ENCODE measurements around the gene DNM3. TPM values are rescaled to one million over a fixed set of nuclear protein-coding genes. Genes with fewer than 3 reads are reported as not detected.

The DNM3 gene
- total and polyA plus RNA-seq, 2 of the 8 experiments (the other 6 are each of a cell fraction or from before 2014, with no cell fraction given): 2.0 to 8.5 TPM

- no peaks in the 10 kb centered on the region; a peak in 1 of 4 replicates for H3K79me2 ChIP-seq (ENCODE audit: control insufficient read depth in 1 of 2, insufficient read depth in 2 of 2, low read length in 2 of 2)
- H3K4ac ChIP-seq (replicated peaks; ENCODE audit: insufficient read length, low read depth, low read length): no peak overlapping the region
- H3K56ac ChIP-seq (replicated peaks; ENCODE audit: insufficient read length, low read depth, low read length): no peak overlapping the region
- POLR2A ChIA-PET (ENCODE audit: partially characterized antibody): no interaction called here
- DNase-seq (ENCODE audit: low read depth in 1 of 2, low spot score in 2 of 2): no peak
- no peak overlapping the region for H2BK20ac ChIP-seq (ENCODE audit: low read length)
- FAIRE-seq: no peak
- no peak overlapping the region for H3K14ac ChIP-seq (ENCODE audit: insufficient read length)
- H3K23ac ChIP-seq (ENCODE audit: insufficient read length): no peak overlapping the region
- no peak overlapping the region for H3K4me2 ChIP-seq (ENCODE audit: insufficient read depth in 1 of 2, low read depth in 2 of 2, low read length in 2 of 2)
- H3K23me2 ChIP-seq (ENCODE audit: low read depth, low read length): no peaks in the 10 kb centered on the region
- no peak overlapping the region for H2BK5ac ChIP-seq (ENCODE audit: low read depth, low read length)
- no peak overlapping the region for H2AFZ ChIP-seq (ENCODE audit: low read length)
- H3K18ac ChIP-seq (ENCODE audit: extremely low read depth, low read length): no peak overlapping the region
- H2BK12ac ChIP-seq (ENCODE audit: low read depth, low read length): no peak overlapping the region
- H4K5ac ChIP-seq (ENCODE audit: insufficient read length, low read depth, low read length): no peak overlapping the region
- H3K27ac ChIP-seq (ENCODE audit: low read depth, low read length): no peak overlapping the region
- no peaks in the 10 kb centered on the region for H4K20me1 ChIP-seq (replicated peaks in 1 of 2; ENCODE audit: control insufficient read depth in 1 of 2, insufficient read depth in 2 of 2, low read length in 2 of 2)
- no peak overlapping the region for H4K8ac ChIP-seq (ENCODE audit: extremely low read depth, insufficient read depth, low read length)
- H2AK5ac ChIP-seq (ENCODE audit: low read depth, low read length): no peak overlapping the region
- H3K4me1 ChIP-seq (replicated peaks in 1 of 4; ENCODE audit: control insufficient read depth in 3 of 4, insufficient read depth in 4 of 4, low read length in 3 of 4): no peaks in the 10 kb centered on the region
- H4K91ac ChIP-seq (replicated peaks; ENCODE audit: insufficient read length, low read length): no peak overlapping the region
- TF ChIP-seq CBX5 (IDR thresholded peaks at IDR 0.05; ENCODE audit: low read depth, low read length) (no peak), RFX5 (IDR thresholded peaks at IDR 0.05; ENCODE audit: borderline replicate concordance, low read depth, low read length) (no peak), SIX5 (IDR thresholded peaks at IDR 0.05; ENCODE audit: low read depth, low read length) (no peak), EGR1 (IDR thresholded peaks at IDR 0.05; ENCODE audit: borderline replicate concordance, low read depth, low read length) (no peak), PHF8 (conservative IDR thresholded peaks at IDR 0.05; ENCODE audit: low read depth, low read length) (no peak), TAF1 (IDR thresholded peaks at IDR 0.05; ENCODE audit: low read depth, low read length) (no peak), GTF2F1 (IDR thresholded peaks at IDR 0.05; ENCODE audit: borderline replicate concordance, low read depth, low read length) (no peak), BRCA1 (IDR thresholded peaks at IDR 0.05; ENCODE audit: low read depth, low read length) (no peak), RNF2 (IDR thresholded peaks at IDR 0.05; ENCODE audit: borderline replicate concordance, low read depth, low read length, missing control alignments, poor library complexity, severe bottlenecking) (no peak), SIN3A (conservative IDR thresholded peaks at IDR 0.05 in 1 of 2, IDR thresholded peaks at IDR 0.05 in 1 of 2; ENCODE audit: low read depth in 1 of 2, low read length in 2 of 2) (no peak), GABPA (IDR thresholded peaks at IDR 0.05; ENCODE audit: borderline replicate concordance, insufficient read depth, low read length) (no peak), BACH1 (IDR thresholded peaks at IDR 0.05; ENCODE audit: low read length) (no peak), NANOG (IDR thresholded peaks at IDR 0.05; ENCODE audit: insufficient read depth, low read depth, low read length, poor library complexity, severe bottlenecking) (no peak)
- H2BK15ac ChIP-seq (ENCODE audit: low read length): no peak overlapping the region
- no peak overlapping the region for H3K4me3 ChIP-seq (ENCODE audit: extremely low read depth in 1 of 4, insufficient read depth in 2 of 4, low read depth in 3 of 4, low read length in 4 of 4)
- H3K9me3 ChIP-seq (ENCODE audit: insufficient read depth in 2 of 2, low read depth in 1 of 2, low read length in 1 of 2): no peaks in the 10 kb centered on the region
- no peak overlapping the region for H3K9ac ChIP-seq (replicated peaks in 1 of 4; ENCODE audit: extremely low read depth in 1 of 4, low read depth in 3 of 4, low read length in 3 of 4)
- no peaks in the 10 kb centered on the region for H3K27me3 ChIP-seq (replicated peaks in 1 of 4; ENCODE audit: control insufficient read depth in 3 of 4, extremely low read depth in 1 of 4, insufficient read depth in 3 of 4, low read length in 3 of 4)
- no peaks in the 10 kb centered on the region for H3K79me1 ChIP-seq (ENCODE audit: low read depth, low read length)
- WGBS, 2 experiments (ENCODE audit: extremely low coverage in 1 of 2, insufficient coverage in 1 of 2, insufficient read length in 1 of 2, insufficient replicate concordance in 2 of 2, low coverage in 1 of 2, low lambda C conversion rate in 2 of 2, missing lambda C conversion rate in 1 of 2): 80% methylated on average over 1 of the region's 1 CpG; no CpG with 5 or more reads in 1 of the 2 experiments
- no peaks in the 10 kb centered on the region for H3K36me3 ChIP-seq (ENCODE audit: control insufficient read depth in 2 of 4, insufficient read depth in 4 of 4, low read length in 3 of 4)
- no peak overlapping the region for H2BK120ac ChIP-seq (replicated peaks; ENCODE audit: low read depth, low read length)
- CTCF ChIA-PET (ENCODE audit: partially characterized antibody): interaction anchor here (0.6 to 4.0 kb wide), 14 partner anchors 10 to 332 kb away, joined by 3 to 20 read pairs (median 3); no protein-coding TSS in a partner anchor
These were observed 291.5 kb downstream of the DNM3 start for GRCh38 chr1:172132836-172133235.

Measured in H1 (cell line).